A549 treated with AZD9567 at 1 μM for 4 hours (cell line): Measurements from ENCODE around the gene DTNA. TPM values are rescaled to one million over a fixed set of nuclear protein-coding genes. Genes with fewer than 3 reads are reported as not detected.

Source experiments
- total RNA-seq: library from RNA; stranded (reverse); fragments of 200-300 nt; extraction: Qiagen RNA extraction; gene quantifications from 5 replicates; pipeline ENCODE4 v1.2.3, GENCODE V29; 2022; ENCODE audit not compliant: insufficient read depth

DTNA gene
- total RNA-seq = 0.16 to 0.24 TPM (median 0.18 TPM) in 4 of 5 replicates, not detected in the other

GRCh38 chr18:34709750-34710441, at the start of gene DTNA:
Gene DTNA, plus strand, starts transcription at chr18:34710298. Its CDS starts 45,679 bp downstream, at chr18:34755977.

